Pancreas (tissue), 10 donors: ENCODE measurements around the gene TBX1. TPM values are rescaled to one million over a fixed set of nuclear protein-coding genes. Genes with fewer than 3 reads are reported as not detected.

ENCODE experiments used
- ATAC-seq, 4 donors: fragments of 200-7000 bp; cut with Tn5 transposase; one replicate each; pipeline versions ENCODE4 v1.8.0 to v1.9.1; 2020; ENCODE audit warnings: mild to moderate bottlenecking in 4 of 4, moderate library complexity in 4 of 4
- DNase-seq, 6 donors: peaks; one replicate each; pipeline ENCODE4 v3.0.0-alpha.2; 2020
- FAIRE-seq: peaks from 2 replicates; lab custom pipeline; 2012; peaks lifted over from hg19 to GRCh38; lab: Jason Lieb, UNC
- H3K27ac ChIP-seq, 4 donors: fragments of 200-600 bp; sonication (generic); 1 replicate in 3 of 4; 2 replicates in 1 of 4; pipeline versions ENCODE4 v1.5.0 to v1.8.0; 2020
- H3K27me3 ChIP-seq, 4 donors: fragments of 200-600 bp; one replicate each; pipeline ENCODE4 v1.8.0; 2021
- H3K36me3 ChIP-seq, 3 donors: fragments of 200-600 bp; sonication (generic) in 1 of 3; one replicate each; pipeline versions ENCODE4 v1.5.0 to v1.8.0; 2020 to 2021
- H3K4me1 ChIP-seq, 3 donors: fragments of 200-600 bp; one replicate each; pipeline ENCODE4 v1.8.0; 2021
- H3K4me3 ChIP-seq, 4 donors: fragments of 200-600 bp; sonication (generic) in 2 of 4; one replicate each; pipeline versions ENCODE4 v1.5.0 to v1.8.0; 2020 to 2021
- H3K9me3 ChIP-seq, 4 donors: fragments of 200-600 bp; one replicate each; pipeline ENCODE4 v1.8.0; 2021
- WGBS, 2 donors: extraction: QIAGEN DNeasy Blood & Tissue Kit; methylation state at CpG; one replicate each; pipeline ENCODE4 v1.1.7; 2013; 5-methylcytosine and 5-hydroxymethylcytosine counted together
- intact Hi-C, 3 donors: fragments of 100-400 bp; cut with DNase I; formaldehyde crosslinking; loops; one replicate each; pipeline versions ENCODE4 v1.11.1 to v1.14.2; 2022
- polyA plus RNA-seq, 2 donors: library from polyadenylated mRNA; stranded (reverse); fragments of 200-250 nt; gene quantifications; one replicate each; pipeline ENCODE4 v1.2.3, GENCODE V29; 2013
- total RNA-seq, 6 donors: library from RNA; stranded (reverse); fragmentation: NEBNext Ultra II Directional in 4 of 6; extraction: Animal tissue kit (Norgen Biotek cat#: 25700) in 4 of 6; gene quantifications; one replicate each; pipeline versions ENCODE4 v1.2.1 to v1.2.4, GENCODE V29; 2021 to 2023
- TF ChIP-seq, protein P1 (sequence below), 4 donors: fragments of 200-600 bp; sonication (generic) in 3 of 4; IDR thresholded peaks; one replicate each; pipeline versions ENCODE4 v1.5.0 to v1.8.0; 2021; ENCODE audit warnings: antibody characterized with exemption in 4 of 4
- donor health status: healthy with polysubstance abuse.
- donor health status: DM: no; HTN: no; CAD: no; lungs with moderate emphysema.
- donor health status: DM: no; HTN: no; CAD: no.
- donor health status: control.
- donor health status: control.
- donor health status: Bipolar disorder and iron deficiency.
- donor health status: DM: yes; HTN: yes; CAD: no.
- donor health status: DM: no; HTN: no; CAD: no.
- donor health status: DM: no; HTN: no; CAD: no.
- donor health status: DM: yes; HTN: yes; CAD: no.

TBX1 gene
- total and polyA plus RNA-seq, 8 donors = 0.19 to 1.3 (median 0.31) TPM; not detected in 1

DNA sequence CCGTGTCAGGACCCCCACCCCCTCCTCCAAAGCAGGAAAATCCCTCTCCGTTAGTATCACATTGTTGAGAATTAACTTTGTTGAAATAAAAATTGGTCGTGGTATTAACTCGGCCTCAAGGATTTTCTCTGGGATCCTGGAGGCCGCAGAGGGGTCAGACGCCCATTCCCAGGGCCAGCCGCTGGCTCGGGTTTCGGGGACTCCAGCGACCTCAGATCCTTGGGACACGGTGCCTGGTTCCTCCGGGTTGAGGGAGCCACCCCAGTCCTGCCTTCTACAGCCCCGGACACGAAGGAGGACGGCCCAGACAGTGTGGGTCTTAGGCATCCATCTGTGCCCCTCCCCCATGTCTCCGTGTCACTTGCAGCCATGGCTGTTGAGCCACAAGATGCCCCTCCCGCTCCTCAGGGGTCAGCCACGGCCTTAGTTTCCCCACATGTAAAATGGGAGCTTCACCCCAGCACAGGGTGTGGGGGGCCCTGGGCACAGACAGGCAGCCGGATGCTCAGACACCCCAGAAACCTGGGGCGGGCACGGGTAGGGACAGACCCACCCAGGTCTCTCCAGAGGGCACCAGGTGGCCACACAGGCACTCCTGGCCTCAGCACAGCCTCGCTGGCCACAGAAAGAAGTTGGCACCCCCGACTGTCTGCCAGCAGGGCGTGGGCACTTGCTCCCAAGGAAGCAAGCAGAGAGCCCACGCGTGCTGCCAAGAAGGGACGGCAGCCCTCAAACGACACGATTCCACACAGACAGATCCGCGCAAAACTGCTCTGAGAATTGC lies 21.7 kb upstream of the TBX1 start:
- DNase-seq (no peak), ATAC-seq (no peak), FAIRE-seq (no peak)
- no peaks in the 10 kb centered on the region for H3K9me3 ChIP-seq
- no peak overlapping the region for H3K27ac ChIP-seq
- intact Hi-C loops = no loop called here
- TF ChIP-seq, protein P1, sequence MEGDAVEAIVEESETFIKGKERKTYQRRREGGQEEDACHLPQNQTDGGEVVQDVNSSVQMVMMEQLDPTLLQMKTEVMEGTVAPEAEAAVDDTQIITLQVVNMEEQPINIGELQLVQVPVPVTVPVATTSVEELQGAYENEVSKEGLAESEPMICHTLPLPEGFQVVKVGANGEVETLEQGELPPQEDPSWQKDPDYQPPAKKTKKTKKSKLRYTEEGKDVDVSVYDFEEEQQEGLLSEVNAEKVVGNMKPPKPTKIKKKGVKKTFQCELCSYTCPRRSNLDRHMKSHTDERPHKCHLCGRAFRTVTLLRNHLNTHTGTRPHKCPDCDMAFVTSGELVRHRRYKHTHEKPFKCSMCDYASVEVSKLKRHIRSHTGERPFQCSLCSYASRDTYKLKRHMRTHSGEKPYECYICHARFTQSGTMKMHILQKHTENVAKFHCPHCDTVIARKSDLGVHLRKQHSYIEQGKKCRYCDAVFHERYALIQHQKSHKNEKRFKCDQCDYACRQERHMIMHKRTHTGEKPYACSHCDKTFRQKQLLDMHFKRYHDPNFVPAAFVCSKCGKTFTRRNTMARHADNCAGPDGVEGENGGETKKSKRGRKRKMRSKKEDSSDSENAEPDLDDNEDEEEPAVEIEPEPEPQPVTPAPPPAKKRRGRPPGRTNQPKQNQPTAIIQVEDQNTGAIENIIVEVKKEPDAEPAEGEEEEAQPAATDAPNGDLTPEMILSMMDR (IDR thresholded peaks at IDR 0.05) = no peak
- no peaks in the 10 kb centered on the region for H3K36me3 ChIP-seq
- H3K4me3 ChIP-seq = no peak overlapping the region
- no peaks in the 10 kb centered on the region for H3K27me3 ChIP-seq
- H3K4me1 ChIP-seq = no peaks in the 10 kb centered on the region
- 48 to 56% methylated on average over 31 of the region's 31 CpGs for WGBS, 2 donors

DNA sequence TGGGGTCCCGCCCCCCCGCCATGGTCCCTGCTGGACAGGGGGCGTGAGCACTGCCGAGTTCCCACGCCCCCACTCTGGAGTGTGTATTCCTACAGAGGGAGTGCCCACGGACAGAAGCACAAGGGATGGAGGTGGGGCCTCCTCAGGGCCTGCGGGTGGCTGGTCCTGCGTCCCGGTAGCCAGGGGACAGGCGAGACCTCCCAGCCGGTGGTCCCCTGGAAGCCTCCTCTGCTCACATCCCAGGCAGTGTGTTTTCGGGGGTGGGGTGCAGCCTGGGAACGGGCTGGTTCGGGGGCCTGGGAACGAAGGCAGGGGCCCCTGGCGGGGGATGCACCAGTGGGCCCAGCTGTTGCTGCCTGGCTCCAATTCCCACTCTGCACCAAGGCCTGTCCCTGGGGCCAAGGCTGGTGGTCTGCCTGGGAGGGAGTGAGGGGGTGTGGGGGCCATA lies 21.1 kb upstream of the TBX1 start:
- DNase-seq = no peak
- Histone ChIP-seq H3K27ac (no peak overlapping the region), H3K36me3 (no peaks in the 10 kb centered on the region), H3K27me3 (no peaks in the 10 kb centered on the region), H3K4me3 (no peak overlapping the region), H3K4me1 (no peaks in the 10 kb centered on the region), H3K9me3 (no peaks in the 10 kb centered on the region)
- FAIRE-seq = no peak
- intact Hi-C loops = no loop called here
- TF ChIP-seq, protein P1 (IDR thresholded peaks at IDR 0.05) = no peak
- 45 to 52% methylated on average over 15 to 16 of the region's 16 CpGs for WGBS, 2 donors
- ATAC-seq = no peak

DNA sequence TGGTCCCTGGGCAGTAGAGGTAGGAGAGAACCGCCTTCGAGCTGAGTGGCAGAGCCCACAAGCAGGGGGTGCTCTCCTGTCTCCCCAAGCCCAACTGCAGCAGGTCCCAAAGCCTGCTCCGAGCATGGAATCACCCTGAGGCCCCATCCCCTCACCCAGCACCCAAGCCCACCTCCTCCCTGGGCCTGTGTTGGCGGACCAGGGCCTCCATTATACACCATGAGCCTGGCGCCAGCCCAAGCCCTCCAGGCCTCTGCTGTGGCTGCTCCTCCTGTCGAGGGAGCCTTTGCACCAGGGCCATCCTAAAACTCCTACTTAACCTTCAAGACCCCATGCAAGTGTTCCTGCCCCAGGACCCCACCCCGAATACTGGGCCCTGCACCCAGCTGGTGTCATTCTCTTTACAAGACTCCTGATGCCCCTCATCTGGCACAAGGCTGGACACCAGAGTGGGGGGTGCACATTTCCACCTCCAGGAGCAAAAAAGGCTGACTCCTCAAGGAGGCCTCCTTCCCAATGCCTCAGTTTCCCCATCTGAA lies 20.6 kb upstream of the TBX1 start:
- Histone ChIP-seq H3K4me1 (no peaks in the 10 kb centered on the region), H3K9me3 (no peaks in the 10 kb centered on the region), H3K27ac (no peak overlapping the region), H3K27me3 (no peaks in the 10 kb centered on the region), H3K4me3 (no peak overlapping the region), H3K36me3 (no peaks in the 10 kb centered on the region)
- intact Hi-C loops = loop anchor here in 1 of 3 donors (5.0 kb wide), 1 partner anchor 162 kb away; no protein-coding TSS in a partner anchor
- 84 to 85% methylated on average over 6 to 7 of the region's 7 CpGs for WGBS, 2 donors
- ATAC-seq (no peak), DNase-seq (no peak), FAIRE-seq (no peak)
- TF ChIP-seq, protein P1 (IDR thresholded peaks at IDR 0.05) = no peak

DNA sequence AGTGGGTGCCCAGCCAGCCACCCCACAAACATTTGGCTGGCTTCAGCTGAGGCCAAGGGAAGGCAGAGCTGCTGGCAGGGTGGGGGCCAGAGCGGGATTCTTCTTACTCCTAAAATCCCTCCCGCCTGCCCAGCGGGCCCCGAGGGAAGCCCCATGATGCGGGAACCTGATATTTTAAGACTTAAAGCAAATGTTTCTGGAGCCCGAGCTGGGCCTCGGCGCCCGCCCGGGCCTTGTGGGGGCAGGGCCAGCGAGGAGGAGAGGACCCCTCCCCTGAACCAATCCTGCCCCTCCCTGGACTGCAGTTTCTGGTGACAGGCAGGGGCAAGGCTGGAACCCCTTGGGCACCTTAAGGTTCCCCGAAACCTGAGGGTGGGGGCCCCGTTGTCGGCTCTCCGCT lies 20.0 kb upstream of the TBX1 start:
- ATAC-seq = no peak

More for the DNA sequence above, 20.0 kb upstream of the TBX1 start:
- Histone ChIP-seq H3K4me3 (no peak overlapping the region), H3K9me3 (no peaks in the 10 kb centered on the region), H3K27ac (no peak overlapping the region), H3K4me1 (no peaks in the 10 kb centered on the region), H3K36me3 (no peaks in the 10 kb centered on the region), H3K27me3 (no peaks in the 10 kb centered on the region)
- DNase-seq (no peak), FAIRE-seq (no peak)
- WGBS, 2 donors = 82 to 86% methylated on average over 15 of the region's 15 CpGs
- TF ChIP-seq, protein P1 (IDR thresholded peaks at IDR 0.05) = no peak
- intact Hi-C loops = loop anchor here in 1 of 3 donors (5.0 kb wide), 1 partner anchor 162 kb away; no protein-coding TSS in a partner anchor
